H9 (cell line): ENCODE data around the gene RIMBP2. TPM values are rescaled to one million over a fixed set of nuclear protein-coding genes. Genes with fewer than 3 reads are reported as not detected.
A peak's percentile ranks its signal among the peaks of the same experiment; 100 is the strongest.

Experiments
- DNase-seq: peaks from one replicate; pipeline ENCODE4 v3.0.0-alpha.2; 2017
- H2AFZ ChIP-seq: one replicate; pipeline ENCODE4 v1.6.1; 2013; ENCODE audit warnings: mild to moderate bottlenecking, low read length, control low read depth, moderate library complexity
- H2AK5ac ChIP-seq: 2 replicates; pipeline ENCODE4 v1.6.1; 2013; ENCODE audit warnings: low read length, control low read depth, mixed read lengths; ENCODE audit not compliant: insufficient read length
- H2BK120ac ChIP-seq: one replicate; pipeline ENCODE4 v1.6.1; 2013; ENCODE audit warnings: low read depth, mild to moderate bottlenecking, low read length, control low read depth, inconsistent platforms; ENCODE audit not compliant: poor library complexity, severe bottlenecking
- H2BK12ac ChIP-seq: 2 replicates; pipeline ENCODE4 v1.6.1; 2013; ENCODE audit warnings: low read length, control low read depth, mixed read lengths, low read depth; ENCODE audit not compliant: insufficient read length
- H2BK15ac ChIP-seq: 2 replicates; pipeline ENCODE4 v1.6.1; 2013; ENCODE audit warnings: low read depth, low read length, control low read depth
- H2BK20ac ChIP-seq: one replicate; pipeline ENCODE4 v1.6.1; 2013; ENCODE audit warnings: low read depth, mild to moderate bottlenecking, low read length, control low read depth, inconsistent platforms; ENCODE audit not compliant: poor library complexity, severe bottlenecking
- H2BK5ac ChIP-seq: 2 replicates; pipeline ENCODE4 v1.6.1; 2013; ENCODE audit warnings: low read length, control low read depth, mixed read lengths; ENCODE audit not compliant: insufficient read length
- H3K14ac ChIP-seq: 2 replicates; pipeline ENCODE4 v1.6.1; 2013; ENCODE audit warnings: low read length, control low read depth; ENCODE audit not compliant: insufficient read depth
- H3K18ac ChIP-seq: 2 replicates; pipeline ENCODE4 v1.6.1; 2013; ENCODE audit warnings: low read depth, mild to moderate bottlenecking, mixed read lengths, low read length, control low read depth; ENCODE audit not compliant: insufficient read length
- H3K23ac ChIP-seq: 2 replicates; pipeline ENCODE4 v1.6.1; 2013; ENCODE audit warnings: low read length, control low read depth, mixed read lengths, low read depth; ENCODE audit not compliant: insufficient read length
- H3K23me2 ChIP-seq: 2 replicates; pipeline ENCODE4 v1.6.1; 2013; ENCODE audit warnings: low read depth, mild to moderate bottlenecking, mixed read lengths, low read length, control low read depth; ENCODE audit not compliant: insufficient read length, poor library complexity, severe bottlenecking
- H3K27ac ChIP-seq: 2 replicates; pipeline ENCODE4 v1.5.1; 2013; ENCODE audit warnings: low read length, control low read depth, mixed read lengths, low read depth; ENCODE audit not compliant: insufficient read length
- H3K27me3 ChIP-seq: 2 replicates; pipeline ENCODE4 v1.6.1; 2013; ENCODE audit warnings: low read length, control low read depth, inconsistent platforms; ENCODE audit not compliant: insufficient read depth
- H3K4ac ChIP-seq: 2 replicates; pipeline ENCODE4 v1.6.1; 2013; ENCODE audit warnings: low read depth, mild to moderate bottlenecking, control low read depth, inconsistent platforms, low read length, moderate library complexity
- H3K4me1 ChIP-seq: 2 replicates; pipeline ENCODE4 v1.6.1; 2013; ENCODE audit warnings: low read length, control low read depth, inconsistent platforms; ENCODE audit not compliant: insufficient read depth
- H3K4me2 ChIP-seq: 2 replicates; pipeline ENCODE4 v1.6.1; 2013; ENCODE audit warnings: low read length, control low read depth, mixed read lengths; ENCODE audit not compliant: insufficient read length, insufficient read depth
- H3K56ac ChIP-seq: 2 replicates; pipeline ENCODE4 v1.6.1; 2013; ENCODE audit warnings: low read depth, mild to moderate bottlenecking, mixed read lengths, low read length, control low read depth; ENCODE audit not compliant: insufficient read length
- H3K79me1 ChIP-seq: 2 replicates; pipeline ENCODE4 v1.6.1; 2013; ENCODE audit warnings: low read depth, mild to moderate bottlenecking, moderate library complexity, low read length, control low read depth, inconsistent platforms; ENCODE audit not compliant: insufficient read depth, poor library complexity, severe bottlenecking
- H3K79me2 ChIP-seq: 2 replicates; pipeline ENCODE4 v1.6.1; 2013; ENCODE audit warnings: low read length, control low read depth, inconsistent platforms; ENCODE audit not compliant: insufficient read depth
- H3K9ac ChIP-seq: 2 replicates; pipeline ENCODE4 v1.6.1; 2013; ENCODE audit warnings: low read length, control low read depth, mixed read lengths; ENCODE audit not compliant: insufficient read length; ENCODE audit errors: extremely low read depth
- H3K9me3 ChIP-seq: one replicate; pipeline ENCODE4 v1.6.1; 2013; ENCODE audit warnings: low read depth, low read length, inconsistent platforms; ENCODE audit not compliant: control insufficient read depth
- H3T11ph ChIP-seq: one replicate; pipeline ENCODE4 v1.6.1; 2013; ENCODE audit warnings: mild to moderate bottlenecking, low read length, control low read depth, inconsistent platforms
- H4K20me1 ChIP-seq: one replicate; pipeline ENCODE4 v1.6.1; 2013; ENCODE audit not compliant: control insufficient read depth, insufficient read length, insufficient read depth
- H4K5ac ChIP-seq: 2 replicates; pipeline ENCODE4 v1.6.1; 2013; ENCODE audit warnings: low read depth, mild to moderate bottlenecking, mixed read lengths, low read length, control low read depth; ENCODE audit not compliant: insufficient read length
- H4K8ac ChIP-seq: replicated peaks from 2 replicates; pipeline ENCODE4 v1.6.1; 2013; ENCODE audit warnings: low read length, control low read depth, mixed read lengths, low read depth; ENCODE audit not compliant: insufficient read length
- H4K91ac ChIP-seq: 2 replicates; pipeline ENCODE4 v1.6.1; 2013; ENCODE audit warnings: low read depth, mild to moderate bottlenecking, moderate library complexity, mixed read lengths, low read length, control low read depth; ENCODE audit not compliant: insufficient read length
- H3K27ac Mint-ChIP-seq, 3 experiments: 2 replicates in 2 of 3; 3 replicates in 1 of 3; pipeline ENCODE4 v1.8.0; 2020 to 2021; ENCODE audit warnings: mixed read lengths in 3 of 3, mild to moderate bottlenecking in 1 of 3, moderate library complexity in 1 of 3
- H3K27me3 Mint-ChIP-seq: 2 replicates; pipeline ENCODE4 v1.8.0; 2021; ENCODE audit warnings: low read depth, mild to moderate bottlenecking, moderate library complexity, mixed read lengths
- H3K36me3 Mint-ChIP-seq, 3 experiments: 2 replicates in 2 of 3; 3 replicates in 1 of 3; pipeline ENCODE4 v1.8.0; 2020 to 2021; ENCODE audit warnings: low read depth in 3 of 3, mixed read lengths in 3 of 3; ENCODE audit not compliant: insufficient read depth in 1 of 3
- H3K4me1 Mint-ChIP-seq, 2 experiments: 2 replicates each; pipeline ENCODE4 v1.8.0; 2020; ENCODE audit warnings: mixed read lengths in 2 of 2
- H3K4me3 Mint-ChIP-seq, 2 experiments: 2 replicates in 1 of 2; 3 replicates in 1 of 2; pipeline ENCODE4 v1.8.0; 2020 to 2021; ENCODE audit warnings: mild to moderate bottlenecking in 2 of 2, mixed read lengths in 2 of 2, moderate library complexity in 1 of 2
- H3K9me3 Mint-ChIP-seq, 2 experiments: 2 replicates in 1 of 2; 3 replicates in 1 of 2; pipeline ENCODE4 v1.8.0; 2020; ENCODE audit warnings: mild to moderate bottlenecking in 2 of 2, mixed read lengths in 2 of 2, moderate library complexity in 1 of 2
- CTCF ChIP-seq: fragments of 200-600 bp; sonication (generic); conservative IDR thresholded peaks from 3 replicates; pipeline ENCODE4 v1.8.0; 2021; ENCODE audit warnings: antibody characterized with exemption, mild to moderate bottlenecking
- WGBS: extraction: QIAGEN DNeasy Blood & Tissue Kit; methylation state at CpG from one replicate; pipeline ENCODE4 v1.1.7; 2013; ENCODE audit warnings: missing lambda C conversion rate, low lambda C conversion rate, mixed read lengths; ENCODE audit not compliant: insufficient read length; ENCODE audit errors: extremely low coverage; 5-methylcytosine and 5-hydroxymethylcytosine counted together
- total RNA-seq: library from RNA; stranded (reverse); gene quantifications from 2 replicates; pipeline ENCODE4 v1.2.1, GENCODE V29; 2021

The RIMBP2 gene
- total RNA-seq, 1 experiment from 2014 or later, result 0.70 TPM

GRCh38 chr12:130709151-130709970 lies 6.7 kb downstream of the RIMBP2 start:
- Histone ChIP-seq H3K23me2 (peaks cover 5% of the 10 kb centered on the region), H3K79me1 (no peaks in the 10 kb centered on the region), H3K56ac (no peak overlapping the region), H3K9ac (no peak overlapping the region), H3K18ac (no peak overlapping the region), H3K27ac (no peak overlapping the region), H3K4ac (no peak overlapping the region), H2BK12ac (no peak overlapping the region), H3K79me2 (no peaks in the 10 kb centered on the region), H2BK5ac (no peak overlapping the region), H2BK20ac (no peak overlapping the region), H3K9me3 (no peaks in the 10 kb centered on the region), H4K8ac (no peak overlapping the region), H4K20me1 (no peaks in the 10 kb centered on the region), H2AK5ac (no peak overlapping the region), H3K4me2 (no peak overlapping the region), H3K27me3 (peaks cover 13% of the 10 kb centered on the region), H3T11ph (no peak overlapping the region), H3K14ac (no peak overlapping the region), H3K23ac (no peak overlapping the region), H3K4me1 (no peaks in the 10 kb centered on the region), H2AFZ (no peak overlapping the region), H4K5ac (no peak overlapping the region), H2BK120ac (no peak overlapping the region), H2BK15ac (no peak overlapping the region), H4K91ac (no peak overlapping the region)
- peaks cover 15 to 25% of the 10 kb centered on the region in 2 experiments for H3K4me1 Mint-ChIP-seq
- peaks cover 0 to 1% of the 10 kb centered on the region in 2 experiments; a peak in 1 of 5 replicates for H3K9me3 Mint-ChIP-seq
- peak; percentile 26 for DNase-seq
- no peak for TF ChIP-seq CTCF
- no CpG with 5 or more reads among the region's 29 CpGs for WGBS
- H3K4me3 Mint-ChIP-seq, result no peak overlapping the region
- H3K36me3 Mint-ChIP-seq, result no peaks in the 10 kb centered on the region
- no peak overlapping the region for H3K27ac Mint-ChIP-seq
- H3K27me3 Mint-ChIP-seq, result peaks cover 71% of the 10 kb centered on the region
